Cardiac fibroblast (primary cell): ENCODE results near the gene CEP97.

Experiments used
- DNase-seq, 2 donors: peaks; one replicate each; pipeline versions ENCODE4 v3.0.0 to v3.0.0-alpha.2; 2010; ENCODE audit warnings: low read depth in 2 of 2
- H3K4me3 ChIP-seq, 2 donors: replicated peaks in 1 of 2; 1 replicate in 1 of 2; 2 replicates in 1 of 2; pipeline ENCODE4 v1.5.1; 2011; ENCODE audit warnings: low read depth in 2 of 2, low read length in 2 of 2, mild to moderate bottlenecking in 2 of 2, moderate library complexity in 1 of 2
- CTCF ChIP-seq: IDR thresholded peaks from one replicate; pipeline ENCODE4 v1.5.1; 2011; ENCODE audit warnings: low read depth, mild to moderate bottlenecking, low read length, inconsistent platforms

CEP97 gene

GRCh38 chr3:101802179-101802578 lies 77.8 kb downstream of the CEP97 start:
- no peak for DNase-seq
- H3K4me3 ChIP-seq, result no peak overlapping the region
- TF ChIP-seq CTCF, result no peak

GRCh38 chr3:101803173-101803782 lies 78.9 kb downstream of the CEP97 start:
- H3K4me3 ChIP-seq, result no peak overlapping the region

GRCh38 chr3:101803939-101804338 lies 79.5 kb downstream of the CEP97 start:
- no peak overlapping the region for H3K4me3 ChIP-seq
- TF ChIP-seq CTCF, result no peak
- no peak for DNase-seq

More at GRCh38 chr3:101803173-101803782, 78.9 kb downstream of the CEP97 start:
- DNase-seq, result peak; percentile 85 to 87
- peak; percentile 86 for TF ChIP-seq CTCF

- H3K4me3 ChIP-seq, result no peak overlapping the region
- TF ChIP-seq CTCF, result no peak
- no peak for DNase-seq
These were observed 82.1 kb downstream of the CEP97 start for GRCh38 chr3:101806491-101806890.

GRCh38 chr3:101807888-101808287 lies 83.5 kb downstream of the CEP97 start:
- TF ChIP-seq CTCF, result no peak
- no peak overlapping the region for H3K4me3 ChIP-seq
- DNase-seq, result no peak

GRCh38 chr3:101809178-101810021 lies 85.0 kb downstream of the CEP97 start:
- H3K4me3 ChIP-seq, result no peak overlapping the region
- DNase-seq, result peak; percentile 68 to 73
- TF ChIP-seq CTCF, result peak; percentile 60
